Caco-2 (cell line): ENCODE data around the gene ATXN7. TPM values are rescaled to one million over a fixed set of nuclear protein-coding genes. Genes with fewer than 3 reads are reported as not detected.

Experiments used
- BruUV-seq: library from RNA; stranded (reverse); fragments of 400-500 nt; replicated peaks from 2 replicates; lab custom pipeline; 2021; lab: Mats Ljungman, UMichigan
- CTCF ChIA-PET: fragments of 300-600 bp; sonication (Branson Sonifier 250); formaldehyde crosslinking; loops from one replicate; lab custom pipeline; 2022; ENCODE audit warnings: antibody characterized with exemption; lab: Charles Lee
- POLR2A ChIA-PET: fragments of 300-600 bp; sonication (Branson Sonifier 250); formaldehyde crosslinking; loops from one replicate; lab custom pipeline; 2022; ENCODE audit warnings: antibody characterized with exemption; lab: Charles Lee
- DNase-seq, 2 experiments: peaks; one replicate each; pipeline versions ENCODE4 v3.0.0 to v3.0.0-alpha.2; 2020 to 2022
- H3K27me3 ChIP-seq: replicated peaks from 2 replicates; pipeline ENCODE4 v1.6.0; 2011; ENCODE audit warnings: low read length; ENCODE audit not compliant: control insufficient read depth, insufficient read depth
- H3K36me3 ChIP-seq: 2 replicates; pipeline ENCODE4 v1.5.1; 2011; ENCODE audit warnings: low read length; ENCODE audit not compliant: control insufficient read depth, insufficient read depth
- H3K4me1 ChIP-seq: fragments of 250-450 bp; sonication (Bioruptor Pico); 2 replicates; pipeline ENCODE4 v1.5.1; 2020; ENCODE audit warnings: mild to moderate bottlenecking
- H3K4me3 ChIP-seq: 2 replicates; pipeline ENCODE4 v1.5.1; 2011; ENCODE audit warnings: low read depth, mild to moderate bottlenecking, control low read depth, low read length
- H3K9me3 ChIP-seq: fragments of 250-450 bp; sonication (Bioruptor Pico); 2 replicates; pipeline ENCODE4 v1.5.1; 2020; ENCODE audit warnings: mild to moderate bottlenecking, moderate library complexity
- H3K27ac Mint-ChIP-seq: one replicate; pipeline ENCODE4 v1.8.0; 2022; ENCODE audit warnings: mixed read lengths; ENCODE audit not compliant: unreplicated experiment
- H3K27me3 Mint-ChIP-seq: one replicate; pipeline ENCODE4 v1.8.0; 2022; ENCODE audit warnings: mixed read lengths; ENCODE audit not compliant: insufficient read depth, unreplicated experiment
- H3K36me3 Mint-ChIP-seq: one replicate; pipeline ENCODE4 v1.8.0; 2022; ENCODE audit warnings: mild to moderate bottlenecking, mixed read lengths; ENCODE audit not compliant: insufficient read depth, unreplicated experiment
- H3K4me1 Mint-ChIP-seq: one replicate; pipeline ENCODE4 v1.8.0; 2022; ENCODE audit warnings: low read depth, mixed read lengths; ENCODE audit not compliant: unreplicated experiment
- H3K4me3 Mint-ChIP-seq: one replicate; pipeline ENCODE4 v1.8.0; 2022; ENCODE audit warnings: mild to moderate bottlenecking, moderate library complexity, mixed read lengths; ENCODE audit not compliant: unreplicated experiment
- H3K9me3 Mint-ChIP-seq: one replicate; pipeline ENCODE4 v1.8.0; 2022; ENCODE audit warnings: mixed read lengths; ENCODE audit not compliant: unreplicated experiment
- intact Hi-C: fragments of 100-400 bp; cut with micrococcal nuclease; formaldehyde crosslinking; loops from one replicate; pipeline ENCODE4 v1.10.0; 2022; ENCODE audit not compliant: unreplicated experiment
- total RNA-seq: library from RNA; stranded (reverse); gene quantifications from 2 replicates; pipeline ENCODE4 v1.2.3, GENCODE V29; 2022
- TF ChIP-seq, protein P1 (sequence below), 2 experiments: fragments of 200-600 bp in 1 of 2; IDR thresholded peaks; 1 replicate in 1 of 2; 2 replicates in 1 of 2; pipeline versions ENCODE4 v1.5.1 to v1.8.0; 2011 to 2022; ENCODE audit warnings: antibody characterized with exemption in 1 of 2, control low read depth in 1 of 2, inconsistent platforms in 1 of 2, low read depth in 1 of 2, low read length in 1 of 2, mild to moderate bottlenecking in 1 of 2, moderate library complexity in 1 of 2; ENCODE audit not compliant: insufficient read depth in 1 of 2, severe bottlenecking in 1 of 2, unreplicated experiment in 1 of 2

The ATXN7 gene
- total RNA-seq, 1 experiment from 2014 or later = 22.5 TPM

DNA sequence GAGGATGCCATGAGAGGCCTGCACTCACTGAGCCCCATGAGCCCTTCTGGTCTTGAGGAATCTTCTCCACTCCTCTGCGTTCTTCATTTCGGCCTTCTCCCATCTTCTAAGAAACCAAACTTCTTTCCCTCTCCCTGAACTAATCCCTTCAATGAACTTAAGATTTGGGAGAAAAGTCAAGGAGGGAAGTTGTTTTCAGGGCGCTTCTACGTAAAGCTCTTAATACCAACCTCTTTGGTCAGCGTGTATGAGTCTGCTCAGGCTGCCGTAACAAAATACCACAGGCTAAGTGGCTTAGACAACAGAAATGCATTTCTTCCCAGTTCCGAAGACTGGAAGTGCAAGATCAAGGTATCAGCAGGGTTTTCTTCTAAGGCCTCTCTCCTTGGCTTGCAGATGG lies 173.4 kb downstream of the ATXN7 start:
- Mint-ChIP-seq H3K36me3 (no peaks in the 10 kb centered on the region), H3K4me3 (no peak overlapping the region), H3K9me3 (peaks cover 26% of the 10 kb centered on the region), H3K27ac (no peak overlapping the region), H3K4me1 (peaks cover 4% of the 10 kb centered on the region), H3K27me3 (no peaks in the 10 kb centered on the region)
- Histone ChIP-seq H3K27me3 (no peaks in the 10 kb centered on the region), H3K36me3 (no peaks in the 10 kb centered on the region), H3K4me1 (no peaks in the 10 kb centered on the region), H3K4me3 (no peak overlapping the region), H3K9me3 (no peaks in the 10 kb centered on the region)
- TF ChIP-seq, protein P1, sequence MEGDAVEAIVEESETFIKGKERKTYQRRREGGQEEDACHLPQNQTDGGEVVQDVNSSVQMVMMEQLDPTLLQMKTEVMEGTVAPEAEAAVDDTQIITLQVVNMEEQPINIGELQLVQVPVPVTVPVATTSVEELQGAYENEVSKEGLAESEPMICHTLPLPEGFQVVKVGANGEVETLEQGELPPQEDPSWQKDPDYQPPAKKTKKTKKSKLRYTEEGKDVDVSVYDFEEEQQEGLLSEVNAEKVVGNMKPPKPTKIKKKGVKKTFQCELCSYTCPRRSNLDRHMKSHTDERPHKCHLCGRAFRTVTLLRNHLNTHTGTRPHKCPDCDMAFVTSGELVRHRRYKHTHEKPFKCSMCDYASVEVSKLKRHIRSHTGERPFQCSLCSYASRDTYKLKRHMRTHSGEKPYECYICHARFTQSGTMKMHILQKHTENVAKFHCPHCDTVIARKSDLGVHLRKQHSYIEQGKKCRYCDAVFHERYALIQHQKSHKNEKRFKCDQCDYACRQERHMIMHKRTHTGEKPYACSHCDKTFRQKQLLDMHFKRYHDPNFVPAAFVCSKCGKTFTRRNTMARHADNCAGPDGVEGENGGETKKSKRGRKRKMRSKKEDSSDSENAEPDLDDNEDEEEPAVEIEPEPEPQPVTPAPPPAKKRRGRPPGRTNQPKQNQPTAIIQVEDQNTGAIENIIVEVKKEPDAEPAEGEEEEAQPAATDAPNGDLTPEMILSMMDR (IDR thresholded peaks at IDR 0.05; ENCODE audit: insufficient read depth in 1 of 2, low read depth in 1 of 2, low read length in 1 of 2, severe bottlenecking in 1 of 2, unreplicated experiment in 1 of 2) = no peak
- ChIA-PET CTCF (no interaction called here), POLR2A (no interaction called here)
- no peak for DNase-seq
- intact Hi-C loops = loop anchor here (10.0 kb wide), 1 partner anchor 218 kb away; no protein-coding TSS in a partner anchor
- BruUV-seq = no TSS peak

DNA sequence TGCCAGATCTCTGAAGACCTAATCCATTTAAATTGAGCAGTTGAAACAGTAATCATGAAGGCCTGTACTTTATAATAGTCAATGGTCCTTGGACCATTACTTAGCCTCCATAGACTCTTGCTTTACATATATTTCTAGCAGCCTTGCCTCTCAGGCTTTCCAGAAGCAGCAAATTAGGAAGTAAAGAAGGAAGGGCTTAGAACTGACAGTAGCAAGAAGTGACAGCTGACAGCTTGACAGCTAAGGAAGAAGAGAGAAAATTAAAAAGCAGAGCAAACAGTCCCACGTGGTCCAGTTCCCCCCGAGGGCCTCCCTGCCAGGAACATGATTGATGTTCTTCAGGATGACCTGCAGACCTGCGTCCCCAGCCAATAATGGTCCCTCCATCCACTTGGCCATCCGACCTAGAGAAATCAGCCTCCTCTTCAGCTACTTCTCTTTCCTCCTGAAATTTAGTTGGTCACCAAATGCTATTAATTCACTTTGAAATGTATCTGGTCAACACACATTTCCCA lies 174.6 kb downstream of the ATXN7 start:
- BruUV-seq = no TSS peak
- intact Hi-C loops = loop anchor here (10.0 kb wide), 1 partner anchor 216 kb away; no protein-coding TSS in a partner anchor
- CTCF ChIA-PET = no interaction called here

DNA sequence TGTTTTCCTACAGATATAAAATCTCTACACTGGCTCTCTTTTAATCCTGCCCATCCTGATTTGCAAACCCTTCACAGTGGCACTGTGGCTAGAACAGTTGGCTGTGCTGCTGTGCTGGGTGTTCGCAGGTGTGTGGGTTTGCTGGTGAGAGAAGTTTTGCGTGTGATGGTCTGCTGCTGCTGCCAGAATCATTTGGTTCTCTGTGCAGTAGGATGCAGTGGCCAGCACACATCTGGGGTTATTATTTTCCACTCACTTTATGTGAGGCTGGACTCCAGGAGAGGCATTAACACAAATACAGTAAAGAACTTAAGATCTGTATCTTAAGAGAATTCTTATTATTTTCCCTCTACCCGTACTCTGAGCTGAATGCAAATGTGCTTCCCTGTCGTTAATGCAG lies 175.7 kb downstream of the ATXN7 start:
- Mint-ChIP-seq H3K27ac (no peak overlapping the region), H3K4me3 (no peak overlapping the region), H3K36me3 (no peaks in the 10 kb centered on the region), H3K27me3 (no peaks in the 10 kb centered on the region), H3K9me3 (peaks cover 14% of the 10 kb centered on the region), H3K4me1 (no peaks in the 10 kb centered on the region)
- no TSS peak for BruUV-seq
- H3K36me3 ChIP-seq = no peaks in the 10 kb centered on the region
- H3K4me3 ChIP-seq = no peak overlapping the region
- TF ChIP-seq, protein P1 (IDR thresholded peaks at IDR 0.05; ENCODE audit: insufficient read depth in 1 of 2, low read depth in 1 of 2, low read length in 1 of 2, severe bottlenecking in 1 of 2, unreplicated experiment in 1 of 2) = no peak
- intact Hi-C loops = loop anchor here (10.0 kb wide), 1 partner anchor 215 kb away; no protein-coding TSS in a partner anchor
- no peaks in the 10 kb centered on the region for H3K9me3 ChIP-seq
- H3K4me1 ChIP-seq = no peaks in the 10 kb centered on the region
- DNase-seq = no peak
- POLR2A ChIA-PET = no interaction called here
- no peaks in the 10 kb centered on the region for H3K27me3 ChIP-seq
- CTCF ChIA-PET = no interaction called here

More for the DNA sequence above, 174.6 kb downstream of the ATXN7 start:
- H3K4me1 ChIP-seq = no peaks in the 10 kb centered on the region
- no peaks in the 10 kb centered on the region for H3K4me1 Mint-ChIP-seq
- no peaks in the 10 kb centered on the region for H3K27me3 ChIP-seq
- H3K4me3 Mint-ChIP-seq = no peak overlapping the region
- H3K9me3 ChIP-seq = no peaks in the 10 kb centered on the region
- H3K36me3 ChIP-seq = no peaks in the 10 kb centered on the region
- no peaks in the 10 kb centered on the region for H3K27me3 Mint-ChIP-seq
- POLR2A ChIA-PET = no interaction called here
- DNase-seq = no peak
- H3K27ac Mint-ChIP-seq = no peak overlapping the region
- no peaks in the 10 kb centered on the region for H3K36me3 Mint-ChIP-seq
- TF ChIP-seq, protein P1 (IDR thresholded peaks at IDR 0.05; ENCODE audit: insufficient read depth in 1 of 2, low read depth in 1 of 2, low read length in 1 of 2, severe bottlenecking in 1 of 2, unreplicated experiment in 1 of 2) = no peak
- no peak overlapping the region for H3K4me3 ChIP-seq
- peaks cover 21% of the 10 kb centered on the region for H3K9me3 Mint-ChIP-seq
